Measurements from ENCODE around the gene ATP6V0A1. TPM values are rescaled to one million over a fixed set of nuclear protein-coding genes. Genes with fewer than 3 reads are reported as not detected.

Gene ATP6V0A1
- total RNA-seq, 2 experiments from 2014 or later, result 10.4 to 14.4 TPM

DNA sequence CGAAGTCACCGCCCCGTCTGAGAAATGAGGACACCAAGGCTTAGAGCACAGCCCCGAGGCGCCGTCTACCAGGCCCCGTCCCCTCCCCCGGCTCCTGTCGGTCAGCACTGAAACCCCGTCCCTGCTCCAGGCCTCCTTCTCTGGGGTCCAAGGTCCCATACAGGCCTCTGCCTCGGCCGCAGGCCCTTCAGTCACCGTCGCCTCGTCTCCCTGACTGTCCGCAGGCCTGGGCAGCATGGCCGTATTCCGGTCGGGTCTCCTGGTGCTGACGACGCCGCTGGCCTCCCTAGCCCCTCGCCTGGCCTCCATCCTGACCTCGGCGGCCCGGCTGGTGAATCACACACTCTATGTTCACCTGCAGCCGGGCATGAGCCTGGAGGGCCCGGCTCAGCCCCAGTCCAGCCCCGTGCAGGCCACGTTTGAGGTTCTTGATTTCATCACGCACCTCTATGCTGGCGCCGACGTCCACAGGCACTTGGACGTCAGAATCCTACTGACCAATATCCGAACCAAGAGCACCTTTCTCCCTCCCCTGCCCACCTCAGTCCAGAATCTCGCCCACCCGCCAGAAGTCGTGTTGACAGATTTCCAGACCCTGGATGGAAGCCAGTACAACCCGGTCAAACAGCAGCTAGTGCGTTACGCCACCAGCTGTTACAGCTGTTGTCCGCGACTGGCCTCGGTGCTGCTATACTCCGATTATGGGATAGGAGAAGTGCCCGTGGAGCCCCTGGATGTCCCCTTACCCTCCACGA is 103.9 kb downstream of the ATP6V0A1 start:
- H3K27me3 ChIP-seq (ENCODE audit: control insufficient read depth in 1 of 2, insufficient read depth in 2 of 2, low read length in 2 of 2), result no peaks in the 10 kb centered on the region
- POLR2A ChIA-PET, result interaction anchor here (0.9 to 1.7 kb wide), 3 partner anchors 8 to 16 kb away, joined by 3 to 9 read pairs (median 5); partner anchors contain the start of gene PSMC3IP
- DNase-seq, result peak in 1 of 14 experiments; percentile 31
- Mint-ChIP-seq H3K36me3 (ENCODE audit: low read depth) (peaks cover 46% of the 10 kb centered on the region), H3K9me3 (no peaks in the 10 kb centered on the region), H3K4me1 (ENCODE audit: low read depth) (peaks cover 35% of the 10 kb centered on the region), H3K4me3 (peak overlapping the region; percentile 90), H3K27ac (peak overlapping the region; percentile 96), H3K27me3 (no peaks in the 10 kb centered on the region)
- intact Hi-C loops (cut with DNase I, micrococcal nuclease), result loop anchor here in 1 of 2 experiments (2.0 kb wide), 1 partner anchor 26 kb away; the partner anchor contains the start of gene NAGLU
- TF ChIP-seq, protein P1, sequence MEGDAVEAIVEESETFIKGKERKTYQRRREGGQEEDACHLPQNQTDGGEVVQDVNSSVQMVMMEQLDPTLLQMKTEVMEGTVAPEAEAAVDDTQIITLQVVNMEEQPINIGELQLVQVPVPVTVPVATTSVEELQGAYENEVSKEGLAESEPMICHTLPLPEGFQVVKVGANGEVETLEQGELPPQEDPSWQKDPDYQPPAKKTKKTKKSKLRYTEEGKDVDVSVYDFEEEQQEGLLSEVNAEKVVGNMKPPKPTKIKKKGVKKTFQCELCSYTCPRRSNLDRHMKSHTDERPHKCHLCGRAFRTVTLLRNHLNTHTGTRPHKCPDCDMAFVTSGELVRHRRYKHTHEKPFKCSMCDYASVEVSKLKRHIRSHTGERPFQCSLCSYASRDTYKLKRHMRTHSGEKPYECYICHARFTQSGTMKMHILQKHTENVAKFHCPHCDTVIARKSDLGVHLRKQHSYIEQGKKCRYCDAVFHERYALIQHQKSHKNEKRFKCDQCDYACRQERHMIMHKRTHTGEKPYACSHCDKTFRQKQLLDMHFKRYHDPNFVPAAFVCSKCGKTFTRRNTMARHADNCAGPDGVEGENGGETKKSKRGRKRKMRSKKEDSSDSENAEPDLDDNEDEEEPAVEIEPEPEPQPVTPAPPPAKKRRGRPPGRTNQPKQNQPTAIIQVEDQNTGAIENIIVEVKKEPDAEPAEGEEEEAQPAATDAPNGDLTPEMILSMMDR (IDR thresholded peaks at IDR 0.05), result no peak
- H3K4me1 ChIP-seq (ENCODE audit: insufficient read depth, low read length), result peaks cover 50% of the 10 kb centered on the region
- CTCF ChIA-PET, result no interaction called here
- H3K36me3 ChIP-seq (ENCODE audit: insufficient read depth, low read length), result peaks cover 32% of the 10 kb centered on the region
- peak overlapping the region; percentile 54 for H3K27ac ChIP-seq (ENCODE audit: low read depth in 1 of 2, low read length in 2 of 2)
- H3K9me3 ChIP-seq (ENCODE audit: control insufficient read depth in 1 of 2, insufficient read depth in 1 of 2, low read length in 2 of 2), result no peaks in the 10 kb centered on the region
- peak overlapping the region; percentile 78 for H3K4me3 ChIP-seq (ENCODE audit: low read length)
- peak; percentile 19 for ATAC-seq (ENCODE audit: poor library complexity)

DNA sequence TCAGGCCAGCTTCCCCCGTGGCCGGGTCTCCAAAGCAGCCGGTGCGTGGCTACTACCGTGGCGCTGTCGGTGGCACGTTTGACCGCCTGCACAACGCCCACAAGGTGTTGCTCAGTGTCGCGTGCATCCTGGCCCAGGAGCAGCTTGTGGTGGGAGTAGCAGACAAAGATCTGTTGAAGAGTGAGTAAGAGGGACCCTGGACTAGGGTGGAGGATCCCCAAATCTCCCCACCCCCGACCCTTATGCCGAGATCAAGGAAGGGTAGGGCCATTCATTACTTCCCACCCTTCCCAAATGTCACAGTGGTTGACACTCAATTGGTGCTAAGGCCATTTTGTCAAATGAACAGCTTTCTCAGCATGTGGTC is 104.4 kb downstream of the ATP6V0A1 start:
- POLR2A ChIA-PET, result interaction anchor here (1.7 kb wide), 1 partner anchor 9 kb away, joined by 9 read pairs; no protein-coding TSS in a partner anchor
- Mint-ChIP-seq H3K9me3 (no peaks in the 10 kb centered on the region), H3K4me3 (peak overlapping the region; percentile 90), H3K4me1 (ENCODE audit: low read depth) (peaks cover 39% of the 10 kb centered on the region), H3K27me3 (no peaks in the 10 kb centered on the region), H3K27ac (peak overlapping the region; percentile 96), H3K36me3 (ENCODE audit: low read depth) (peaks cover 51% of the 10 kb centered on the region)
- CTCF ChIA-PET, result no interaction called here
- no peak for DNase-seq
- Histone ChIP-seq H3K9me3 (ENCODE audit: control insufficient read depth in 1 of 2, insufficient read depth in 1 of 2, low read length in 2 of 2) (no peaks in the 10 kb centered on the region), H3K4me3 (ENCODE audit: low read length) (peak overlapping the region; percentile 78), H3K27ac (ENCODE audit: low read depth in 1 of 2, low read length in 2 of 2) (no peak overlapping the region), H3K4me1 (ENCODE audit: insufficient read depth, low read length) (peaks cover 55% of the 10 kb centered on the region), H3K36me3 (ENCODE audit: insufficient read depth, low read length) (peaks cover 32% of the 10 kb centered on the region), H3K27me3 (ENCODE audit: control insufficient read depth in 1 of 2, insufficient read depth in 2 of 2, low read length in 2 of 2) (no peaks in the 10 kb centered on the region)
- TF ChIP-seq, protein P1 (IDR thresholded peaks at IDR 0.05), result no peak
- no peak for ATAC-seq (ENCODE audit: poor library complexity)
- intact Hi-C loops (cut with DNase I, micrococcal nuclease), result loop anchor here in 1 of 2 experiments (2.0 kb wide), 1 partner anchor 26 kb away; the partner anchor contains the start of gene NAGLU

DNA sequence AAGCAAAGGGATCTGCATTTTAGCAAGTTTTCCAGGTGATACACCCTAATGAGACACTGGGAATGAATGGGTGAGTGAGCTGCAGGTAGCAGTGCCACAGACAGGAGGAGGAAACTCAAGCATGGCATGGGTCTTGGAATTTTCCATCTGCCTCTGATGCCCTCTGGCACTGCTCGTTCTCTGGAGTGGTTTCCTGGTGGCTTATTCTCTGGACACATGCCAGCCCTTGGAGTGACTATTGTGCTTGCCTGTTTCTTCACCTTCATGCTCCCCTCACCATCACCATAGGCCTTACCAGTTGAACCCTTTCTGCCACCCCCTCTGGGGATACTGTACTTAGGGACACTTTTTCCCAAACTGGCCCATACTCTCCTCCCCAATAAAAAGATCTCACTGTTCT is 104.9 kb downstream of the ATP6V0A1 start:
- H3K9me3 Mint-ChIP-seq, result no peaks in the 10 kb centered on the region
- peaks cover 59% of the 10 kb centered on the region for H3K4me1 ChIP-seq (ENCODE audit: insufficient read depth, low read length)
- H3K36me3 ChIP-seq (ENCODE audit: insufficient read depth, low read length), result peaks cover 35% of the 10 kb centered on the region
- no peak overlapping the region for H3K4me3 ChIP-seq (ENCODE audit: low read length)
- ChIA-PET CTCF (no interaction called here), POLR2A (interaction anchor here (1.7 kb wide), 1 partner anchor 9 kb away, joined by 9 read pairs; no protein-coding TSS in a partner anchor)
- H3K27me3 ChIP-seq (ENCODE audit: control insufficient read depth in 1 of 2, insufficient read depth in 2 of 2, low read length in 2 of 2), result no peaks in the 10 kb centered on the region
- TF ChIP-seq, protein P1 (IDR thresholded peaks at IDR 0.05), result no peak
- intact Hi-C loops (cut with DNase I, micrococcal nuclease), result loop anchor here in 1 of 2 experiments (2.0 kb wide), 1 partner anchor 27 kb away; the partner anchor contains the start of gene NAGLU
- DNase-seq (no peak), ATAC-seq (ENCODE audit: poor library complexity) (no peak)
- no peaks in the 10 kb centered on the region for H3K27me3 Mint-ChIP-seq
- peaks cover 52% of the 10 kb centered on the region for H3K36me3 Mint-ChIP-seq (ENCODE audit: low read depth)
- peak overlapping the region; percentile 90 for H3K4me3 Mint-ChIP-seq
- no peaks in the 10 kb centered on the region for H3K9me3 ChIP-seq (ENCODE audit: control insufficient read depth in 1 of 2, insufficient read depth in 1 of 2, low read length in 2 of 2)
- H3K27ac Mint-ChIP-seq, result peak overlapping the region; percentile 96
- H3K27ac ChIP-seq (ENCODE audit: low read depth in 1 of 2, low read length in 2 of 2), result no peak overlapping the region
- peaks cover 39% of the 10 kb centered on the region for H3K4me1 Mint-ChIP-seq (ENCODE audit: low read depth)
